NCI-H82 (cell line): Measurements from ENCODE around the gene S100Z.
"Not testable (repeated sequence)": the region's sequence is repeated elsewhere in the genome, so short reads cannot be mapped to it uniquely, and the experiment has no call there.

Experiments used
- DNase-seq: peaks from one replicate; lab custom pipeline; 2025; lab: John Stamatoyannopoulos, UW

S100Z gene

GRCh38 chr5:76874088-76874581 is 24.3 kb downstream of the S100Z start:
- DNase-seq: peak; percentile 26

GRCh38 chr5:76888733-76889300 is 39.0 kb downstream of the S100Z start:
- DNase-seq: no peak

GRCh38 chr5:76893294-76893693 is 43.5 kb downstream of the S100Z start:
- no peak for DNase-seq

GRCh38 chr5:76896196-76896595 is 46.4 kb downstream of the S100Z start:
- DNase-seq: no peak

GRCh38 chr5:76901522-76901921 is 51.7 kb downstream of the S100Z start:
- DNase-seq: no peak

GRCh38 chr5:76908166-76908565 is 58.4 kb downstream of the S100Z start:
- DNase-seq: no peak

- not testable (repeated sequence) for DNase-seq
Observed at GRCh38 chr5:76910344-76910933, 60.6 kb downstream of the S100Z start.

GRCh38 chr5:76914671-76915070 is 64.9 kb downstream of the S100Z start:
- DNase-seq: not testable (repeated sequence)

- DNase-seq: no peak
Observed at GRCh38 chr5:76918539-76918938, 68.7 kb downstream of the S100Z start.

- no peak for DNase-seq
Observed at GRCh38 chr5:76920491-76920890, 70.7 kb downstream of the S100Z start.

GRCh38 chr5:76926329-76927105 is 76.7 kb downstream of the S100Z start:
- DNase-seq: no peak

GRCh38 chr5:76927961-76928360 is 78.1 kb downstream of the S100Z start:
- no peak for DNase-seq

GRCh38 chr5:76930083-76930482 is 80.3 kb downstream of the S100Z start:
- no peak for DNase-seq

- no peak for DNase-seq
Observed at GRCh38 chr5:76938177-76938576, 88.4 kb downstream of the S100Z start.

GRCh38 chr5:76941000-76941399 is 91.2 kb downstream of the S100Z start:
- DNase-seq: no peak

GRCh38 chr5:76941442-76941841 is 91.6 kb downstream of the S100Z start:
- no peak for DNase-seq

- DNase-seq: no peak
Observed at GRCh38 chr5:76942581-76942980, 92.8 kb downstream of the S100Z start.

GRCh38 chr5:76943006-76943405 is 93.2 kb downstream of the S100Z start:
- no peak for DNase-seq

- no peak for DNase-seq
Observed at GRCh38 chr5:76944638-76945037, 94.8 kb downstream of the S100Z start.

- not testable (repeated sequence) for DNase-seq
Observed at GRCh38 chr5:76945238-76945637, 95.4 kb downstream of the S100Z start.

GRCh38 chr5:76946090-76946489 is 96.3 kb downstream of the S100Z start:
- DNase-seq: no peak

- no peak for DNase-seq
Observed at GRCh38 chr5:76947082-76947503, 97.3 kb downstream of the S100Z start.
